Measurements from ENCODE around the gene CD160. TPM values are rescaled to one million over a fixed set of nuclear protein-coding genes. Genes with fewer than 3 reads are reported as not detected.

Gene CD160
- total and polyA plus RNA-seq, 2 of the 13 experiments (the other 11 are each of a cell fraction or from before 2014, with no cell fraction given): 0.09 TPM; not detected in 1

- 0 out of 2 replicates have a peak, but pooled peaks have one; percentile 37 for TF ChIP-seq ZNF552 (CRISPR knock-in tag; IDR thresholded peaks at IDR 0.05; ENCODE audit: borderline replicate concordance)
- peak; percentile 54; the same call in 1 of the 2 replicates for TF ChIP-seq ZBTB25 (CRISPR knock-in tag; IDR thresholded peaks at IDR 0.05)
- peak; percentile 63; the same call in 1 of the 2 replicates for TF ChIP-seq ZNF205 (CRISPR knock-in tag; IDR thresholded peaks at IDR 0.05)
- peak; percentile 49 for TF ChIP-seq RARA (CRISPR knock-in tag; IDR thresholded peaks at IDR 0.05)
- no peak for TF ChIP-seq ZNF724P (CRISPR knock-in tag; IDR thresholded peaks at IDR 0.05; ENCODE audit: borderline replicate concordance)
- peak; percentile 89 for TF ChIP-seq ZBTB43 (CRISPR knock-in tag; conservative IDR thresholded peaks at IDR 0.05)
- peak; percentile 31 to 45; a peak in 1 of 4 replicates for TF ChIP-seq NR2F1 (CRISPR knock-in tag; IDR thresholded peaks at IDR 0.05)
- peak; percentile 75; the same call in 1 of the 2 replicates for TF ChIP-seq HDAC2 (CRISPR knock-in tag; IDR thresholded peaks at IDR 0.05)
- no peak; a peak in 1 of 4 replicates for TF ChIP-seq REST (IDR thresholded peaks at IDR 0.05; ENCODE audit: borderline replicate concordance in 1 of 2, low read depth in 1 of 2, low read length in 2 of 2)
- peak; percentile 73 for TF ChIP-seq RXRA (CRISPR knock-in tag; IDR thresholded peaks at IDR 0.05)
- 0 out of 2 replicates have a peak, but pooled peaks have one; percentile 36 for TF ChIP-seq ZNF878 (CRISPR knock-in tag; IDR thresholded peaks at IDR 0.05)
- peak; percentile 81 for TF ChIP-seq ZMYM4 (CRISPR knock-in tag; IDR thresholded peaks at IDR 0.05)
- TF ChIP-seq CHD2 (IDR thresholded peaks at IDR 0.05; ENCODE audit: low read depth, low read length): peak; percentile 44; the same call in 1 of the 2 replicates
- TF ChIP-seq ZSCAN22 (CRISPR knock-in tag; IDR thresholded peaks at IDR 0.05): peak; percentile 66; the same call in 1 of the 2 replicates
- TF ChIP-seq PRDM15 (CRISPR knock-in tag; IDR thresholded peaks at IDR 0.05): peak; percentile 27; the same call in 1 of the 2 replicates
- peak; percentile 37; the same call in 1 of the 2 replicates for TF ChIP-seq HOXA5 (CRISPR knock-in tag; IDR thresholded peaks at IDR 0.05)
- TF ChIP-seq ZNF251 (CRISPR knock-in tag; IDR thresholded peaks at IDR 0.05): peak; percentile 71; the same call in 1 of the 2 replicates
- peak; percentile 80 for TF ChIP-seq SPEN (CRISPR knock-in tag; IDR thresholded peaks at IDR 0.05; ENCODE audit: low read depth)
- TF ChIP-seq KLF15 (CRISPR knock-in tag; IDR thresholded peaks at IDR 0.05; ENCODE audit: borderline replicate concordance): no peak
- peak; percentile 84 for TF ChIP-seq GATAD2A (CRISPR knock-in tag; IDR thresholded peaks at IDR 0.05)
Measured at GRCh38 chr1:145714524-145715111, 4.7 kb upstream of the CD160 start (continued).
